HG02678 (cell line): ENCODE data around the gene POLR1B.

ENCODE experiments used
- ATAC-seq: cut with Tn5 transposase; IDR thresholded peaks from one replicate; pipeline ENCODE4 v1.9.1; 2021; ENCODE audit warnings: mild to moderate bottlenecking, moderate library complexity; ENCODE audit not compliant: unreplicated experiment

Gene POLR1B

GRCh38 chr2:112539306-112539705, 3.0 kb upstream of the POLR1B start:
- ATAC-seq, result no peak

- no peak for ATAC-seq
These were observed 1.4 kb upstream of the POLR1B start for GRCh38 chr2:112540906-112541305.

GRCh38 chr2:112541315-112542122, 746 bp upstream of the POLR1B start:
- ATAC-seq, result peak; percentile 59

GRCh38 chr2:112542984-112543661, 858 bp downstream of the POLR1B start:
- ATAC-seq, result no peak

- no peak for ATAC-seq
These were observed 5.1 kb downstream of the POLR1B start for GRCh38 chr2:112547333-112547732.

- no peak for ATAC-seq
These were observed 6.7 kb downstream of the POLR1B start for GRCh38 chr2:112548980-112549379.

- ATAC-seq, result peak; percentile 59
These were observed 23.8 kb downstream of the POLR1B start for GRCh38 chr2:112566104-112566503.

- peak; percentile 37 for ATAC-seq
These were observed 24.2 kb downstream of the POLR1B start for GRCh38 chr2:112566508-112566907.

- no peak for ATAC-seq
These were observed 29.7 kb downstream of the POLR1B start for GRCh38 chr2:112572005-112572404.

- ATAC-seq, result no peak
These were observed 35.5 kb downstream of the POLR1B start for GRCh38 chr2:112577756-112578155.

- ATAC-seq, result no peak
These were observed 37.0 kb downstream of the POLR1B start for GRCh38 chr2:112579241-112579640.

- ATAC-seq, result no peak
These were observed 37.8 kb downstream of the POLR1B start for GRCh38 chr2:112580084-112580483.

GRCh38 chr2:112582314-112582746, 40.1 kb downstream of the POLR1B start:
- no peak for ATAC-seq

- no peak for ATAC-seq
These were observed 41.4 kb downstream of the POLR1B start for GRCh38 chr2:112583497-112584133.

- peak; percentile 88 for ATAC-seq
These were observed 42.0 kb downstream of the POLR1B start, which contains the start of gene CHCHD5 for GRCh38 chr2:112584134-112584890. TSS of gene CHCHD5 (plus strand) at chr2:112584609. CDS start at chr2:112584648, 39 bp downstream.

GRCh38 chr2:112584891-112585250, 42.6 kb downstream of the POLR1B start:
- no peak for ATAC-seq

GRCh38 chr2:112585400-112585799, 43.1 kb downstream of the POLR1B start:
- ATAC-seq, result no peak

GRCh38 chr2:112585873-112586464, 43.7 kb downstream of the POLR1B start:
- no peak for ATAC-seq

- no peak for ATAC-seq
These were observed 46.4 kb downstream of the POLR1B start for GRCh38 chr2:112588611-112589045.

- no peak for ATAC-seq
These were observed 49.1 kb downstream of the POLR1B start for GRCh38 chr2:112591413-112591812.

- ATAC-seq, result no peak
These were observed 51.5 kb downstream of the POLR1B start for GRCh38 chr2:112593736-112594135.
